NCI-H2196 treated with DMSO at 0.1 percent for 48 hours (cell line): Measurements from ENCODE around the gene SMARCAD1.

ENCODE experiments used
- DNase-seq: peaks from one replicate; lab custom pipeline; 2025; ENCODE audit not compliant: unreplicated experiment; lab: John Stamatoyannopoulos, UW

The SMARCAD1 gene

GRCh38 chr4:94228493-94229216 lies 21.0 kb downstream of the SMARCAD1 start:
- no peak for DNase-seq

DNA sequence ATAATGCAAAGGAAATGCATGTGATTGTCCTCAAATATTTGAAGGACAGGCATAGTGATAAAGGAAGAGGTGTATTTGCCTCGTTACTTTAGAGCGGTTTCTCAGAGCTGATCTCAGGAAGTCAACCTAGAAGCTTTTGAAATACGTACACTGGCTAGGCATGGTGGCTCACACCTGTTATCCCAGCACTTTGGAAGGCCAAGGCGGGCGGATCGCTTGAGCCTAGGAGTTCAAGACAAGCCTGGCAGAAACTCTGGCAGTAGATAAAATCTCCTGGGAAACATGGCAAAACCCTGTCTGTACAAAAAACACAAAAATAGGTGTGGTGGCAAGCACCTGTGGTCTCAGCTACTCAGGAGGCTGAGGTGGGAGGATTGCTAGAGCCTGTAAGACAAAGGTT lies 24.9 kb downstream of the SMARCAD1 start:
- no peak for DNase-seq

- no peak for DNase-seq
These were observed 28.2 kb downstream of the SMARCAD1 start for GRCh38 chr4:94235825-94236224.

DNA sequence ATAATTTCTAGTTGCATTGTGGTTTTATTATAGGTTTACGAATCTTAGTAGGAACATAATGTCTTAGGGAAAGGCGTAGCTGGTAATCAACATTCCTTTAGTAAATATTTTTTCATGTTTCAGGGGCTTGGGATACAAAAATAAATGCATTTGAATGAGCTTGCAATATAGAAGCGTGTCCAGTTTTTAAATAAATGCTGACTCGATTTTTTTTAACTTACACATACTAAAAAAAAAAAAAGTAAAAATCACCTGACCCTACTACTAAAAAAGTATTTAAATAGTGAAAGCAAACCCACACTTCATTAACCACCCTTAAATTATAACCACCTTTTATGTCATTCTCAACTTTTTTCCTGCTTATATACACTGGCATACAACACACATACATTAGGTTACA lies 29.6 kb downstream of the SMARCAD1 start:
- DNase-seq, result no peak

DNA sequence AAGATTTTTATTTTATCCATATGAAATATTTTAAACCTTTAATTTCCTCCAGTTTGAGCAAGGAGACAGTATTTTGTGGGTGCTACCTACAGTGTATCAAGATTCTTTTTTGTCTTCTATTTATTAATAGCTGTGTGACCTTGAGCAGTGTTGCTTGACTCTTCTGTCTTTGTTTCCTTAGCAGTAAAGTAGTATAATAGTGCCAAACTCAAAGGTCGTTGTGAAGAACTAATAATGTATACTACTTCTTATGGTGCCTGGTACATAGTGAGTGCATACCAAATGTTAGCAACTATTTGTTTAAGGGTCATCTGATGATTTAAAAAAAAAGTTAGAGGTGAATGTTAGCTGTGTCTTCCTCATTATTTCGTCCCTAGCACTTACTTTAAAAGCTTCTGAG lies 30.5 kb downstream of the SMARCAD1 start:
- DNase-seq, result no peak

DNA sequence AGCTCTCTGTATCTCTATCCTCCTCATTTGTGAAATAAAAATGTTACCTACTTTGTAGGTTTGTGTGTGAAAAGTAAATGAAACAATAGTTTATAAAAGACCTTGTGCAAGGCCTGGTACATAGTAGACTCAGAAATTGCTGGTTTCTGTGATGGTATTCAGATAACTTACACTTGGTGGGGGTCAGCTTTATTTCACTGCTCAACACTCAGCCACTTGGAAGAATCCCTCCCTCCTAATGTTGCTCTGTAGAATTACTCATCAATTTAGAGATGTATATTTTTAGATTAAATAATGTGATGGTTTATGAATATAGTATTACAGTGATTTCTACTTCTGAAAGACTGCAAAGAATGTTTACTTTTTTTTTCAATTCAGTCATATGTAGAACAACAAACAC lies 32.7 kb downstream of the SMARCAD1 start:
- DNase-seq, result no peak

GRCh38 chr4:94244087-94244828 lies 36.6 kb downstream of the SMARCAD1 start:
- DNase-seq, result no peak

GRCh38 chr4:94244829-94245185 lies 37.1 kb downstream of the SMARCAD1 start:
- DNase-seq, result no peak

DNA sequence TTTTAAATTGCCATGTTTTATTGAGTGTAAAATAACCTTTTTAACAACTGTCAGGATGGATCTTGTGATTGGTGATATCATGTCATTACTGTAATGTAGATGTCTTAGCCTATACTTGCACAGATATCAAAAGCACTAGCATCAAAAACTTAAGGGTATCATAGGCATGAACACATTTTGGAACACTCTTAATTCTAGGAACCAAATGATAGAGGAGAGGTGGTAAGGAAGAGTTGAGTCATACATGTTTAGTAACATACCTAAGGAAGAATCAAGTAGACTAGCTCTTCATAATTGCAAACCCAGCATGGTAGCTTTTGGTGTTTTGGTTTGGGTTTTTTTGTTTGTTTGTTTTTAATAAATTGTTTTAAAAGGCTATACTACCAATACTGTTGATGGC lies 43.4 kb downstream of the SMARCAD1 start:
- DNase-seq, result no peak

DNA sequence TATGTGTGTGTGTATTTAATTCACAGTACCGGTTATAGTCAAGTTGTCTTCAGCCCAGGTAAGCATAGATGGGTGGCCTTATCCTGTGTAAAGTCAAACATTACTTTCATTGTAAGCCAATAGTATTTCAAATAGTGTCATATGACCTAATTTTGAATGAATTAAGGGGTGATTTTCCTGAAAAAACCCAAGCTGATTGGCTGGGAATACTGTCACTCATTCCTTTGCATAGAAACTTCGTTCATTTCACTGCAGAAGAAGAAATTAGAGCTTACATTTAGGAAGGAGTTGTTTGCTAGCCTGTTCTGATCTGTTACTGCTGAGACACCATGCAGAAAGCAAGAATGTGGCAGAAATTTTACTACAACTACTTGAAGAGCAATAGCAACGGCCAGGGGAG lies 45.4 kb downstream of the SMARCAD1 start:
- DNase-seq, result no peak

DNA sequence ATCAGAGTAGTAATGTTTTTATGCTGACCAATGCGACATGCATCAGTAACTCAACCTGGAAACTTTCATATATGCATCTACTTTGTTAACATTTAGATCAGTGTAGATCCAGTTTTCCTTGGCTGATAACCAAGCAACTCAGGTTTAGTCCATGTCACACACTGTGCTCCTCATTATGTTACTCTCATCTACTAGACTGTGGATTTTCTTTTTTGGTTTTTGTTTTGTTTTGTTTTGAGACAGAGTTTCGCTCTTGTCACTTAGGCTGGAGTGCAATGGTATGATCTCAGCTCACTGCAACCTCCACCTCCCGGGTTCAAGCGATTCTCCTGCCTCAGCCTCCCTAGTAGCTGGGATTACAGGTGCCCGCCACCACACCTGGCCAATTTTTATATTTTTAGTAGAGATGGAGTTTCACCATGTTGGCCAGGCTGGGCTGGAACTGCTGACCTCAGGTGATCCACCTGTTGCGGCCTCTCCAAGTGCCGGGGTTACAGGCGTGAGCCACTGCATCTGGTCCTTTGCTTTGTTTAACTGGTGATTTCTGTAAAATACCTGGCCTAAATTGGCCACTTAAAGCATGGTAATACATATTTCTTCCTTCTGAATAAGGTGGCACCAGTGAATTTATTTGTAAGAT lies 48.6 kb downstream of the SMARCAD1 start:
- DNase-seq, result no peak

DNA sequence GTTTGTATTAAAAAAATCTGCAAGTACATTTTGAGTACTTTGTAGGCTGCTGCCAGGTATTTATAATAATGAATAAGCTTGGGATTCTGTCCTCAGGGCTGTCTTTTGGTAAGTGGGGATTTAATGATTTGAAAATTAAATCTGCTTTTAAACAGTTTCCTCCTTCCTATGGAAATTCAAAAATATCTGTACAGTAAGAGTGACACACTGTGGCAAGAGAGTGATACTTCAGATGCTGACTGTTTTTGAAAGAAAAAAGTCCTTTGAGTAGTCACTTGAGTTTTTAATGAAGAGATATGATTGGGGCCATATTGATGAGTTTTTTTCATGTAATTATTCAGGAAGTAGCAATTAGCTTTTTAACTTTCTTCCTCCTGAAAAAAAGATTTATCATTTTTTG lies 49.2 kb downstream of the SMARCAD1 start:
- DNase-seq, result no peak

- no peak for DNase-seq
These were observed 54.7 kb downstream of the SMARCAD1 start for GRCh38 chr4:94262163-94263016.

DNA sequence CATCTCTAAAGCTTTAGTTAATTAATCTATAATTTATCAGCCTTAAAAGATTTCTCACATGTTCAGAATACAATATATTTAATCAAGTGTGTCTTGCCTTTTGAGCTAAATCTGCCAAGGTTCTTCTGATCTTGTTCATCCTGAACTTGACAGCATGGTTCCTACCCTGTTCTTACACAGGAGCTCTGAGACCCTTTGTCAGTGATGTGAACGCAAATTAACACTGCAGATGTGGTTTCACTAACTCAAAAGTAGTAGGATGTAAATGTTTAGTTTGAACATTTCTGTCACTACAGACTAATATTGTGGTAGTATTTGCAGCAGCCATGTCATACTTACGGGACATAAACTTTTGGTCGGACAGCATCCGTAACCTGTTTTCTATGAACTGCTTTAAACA lies 59.4 kb downstream of the SMARCAD1 start:
- no peak for DNase-seq

DNA sequence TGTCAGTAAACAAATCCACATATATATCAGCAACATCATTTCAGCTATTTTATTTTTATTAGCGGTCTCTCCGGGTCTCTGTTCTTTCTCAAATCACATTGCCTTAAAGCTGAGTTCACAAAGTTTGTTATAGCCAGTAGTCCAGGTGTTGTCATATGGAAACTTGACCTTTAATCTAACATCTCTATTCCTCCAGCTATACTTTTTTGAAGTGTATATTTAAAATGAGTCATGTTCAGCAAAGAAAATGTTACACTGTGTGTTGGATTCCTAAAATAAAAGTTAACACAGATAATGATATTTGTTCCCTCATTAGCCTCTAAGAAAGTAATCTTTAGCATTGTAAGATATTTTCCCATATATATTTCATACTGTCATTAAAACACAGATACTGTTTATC lies 63.6 kb downstream of the SMARCAD1 start:
- DNase-seq, result no peak

DNA sequence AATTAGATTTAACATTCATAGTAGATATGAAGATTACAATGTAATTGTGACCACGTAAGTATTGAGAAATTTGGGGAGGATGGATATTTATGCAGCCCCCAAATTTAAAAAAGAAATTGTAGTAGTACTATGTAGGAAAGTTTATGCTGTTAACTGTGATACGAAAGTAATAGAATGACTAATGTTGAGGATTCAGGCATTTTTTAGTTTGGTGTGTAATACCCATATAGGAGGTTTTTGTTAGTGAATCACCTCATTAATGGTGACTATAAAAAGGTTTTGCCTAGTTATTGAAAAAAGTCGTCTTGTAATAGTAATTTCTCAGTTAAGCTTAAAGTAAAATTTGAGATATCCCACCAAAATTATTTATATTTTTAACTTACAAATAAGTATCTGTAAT lies 67.2 kb downstream of the SMARCAD1 start:
- DNase-seq, result no peak

GRCh38 chr4:94276204-94276603 lies 68.5 kb downstream of the SMARCAD1 start:
- DNase-seq, result no peak

GRCh38 chr4:94277534-94277933 lies 69.9 kb downstream of the SMARCAD1 start:
- no peak for DNase-seq

DNA sequence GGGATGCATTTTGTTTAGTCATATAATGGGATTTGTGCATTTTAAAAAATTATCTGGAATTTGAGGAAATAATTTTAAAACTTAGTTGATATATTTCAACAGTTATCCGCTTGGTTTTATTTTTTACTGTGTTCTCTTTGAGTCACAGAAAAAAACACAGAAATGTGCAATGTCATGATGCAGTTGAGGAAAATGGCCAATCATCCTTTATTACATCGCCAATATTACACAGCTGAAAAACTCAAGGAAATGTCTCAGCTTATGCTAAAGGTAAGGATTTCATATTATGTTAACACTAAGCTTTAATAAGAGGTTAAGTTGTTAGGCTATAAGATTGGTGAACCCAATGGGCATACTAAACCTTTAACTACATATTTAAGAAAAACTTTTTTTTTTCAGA lies 71.1 kb downstream of the SMARCAD1 start:
- no peak for DNase-seq

DNA sequence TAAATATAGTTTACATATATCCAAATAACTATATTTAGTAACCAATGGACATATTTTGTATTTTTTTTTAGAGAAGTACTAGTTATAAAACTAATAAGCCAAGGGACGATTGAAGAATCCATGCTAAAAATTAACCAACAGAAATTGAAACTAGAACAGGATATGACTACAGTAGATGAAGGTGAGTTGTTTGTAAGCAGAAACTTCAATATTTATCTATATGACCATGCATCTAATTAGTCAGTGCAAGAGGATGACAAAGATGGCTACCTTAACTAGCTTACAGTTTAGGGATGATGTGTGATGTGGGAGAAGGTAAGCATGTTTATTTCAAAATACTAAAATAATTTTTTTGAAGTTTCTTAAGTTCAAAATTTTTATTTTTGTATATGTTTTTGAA lies 77.2 kb downstream of the SMARCAD1 start:
- no peak for DNase-seq

DNA sequence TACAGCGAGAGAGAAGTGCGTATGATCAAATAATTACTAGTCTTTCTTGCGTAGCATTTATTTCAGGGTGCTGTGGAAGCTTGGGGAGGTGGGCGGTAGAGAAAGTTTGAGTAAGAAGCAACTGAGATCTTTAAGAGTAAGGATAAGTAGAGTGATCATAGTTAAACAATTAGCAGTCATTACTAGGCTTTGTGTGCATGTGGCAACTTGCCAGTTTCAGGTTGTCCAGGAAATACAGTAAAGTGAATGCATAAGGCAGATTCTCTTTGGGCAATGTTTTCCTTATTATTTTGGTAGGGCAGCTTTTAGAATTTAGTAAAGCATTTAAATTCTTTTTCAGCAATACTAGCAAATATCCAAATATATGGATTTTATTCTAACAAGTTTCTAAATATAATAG lies 78.0 kb downstream of the SMARCAD1 start:
- no peak for DNase-seq
